Sigmoid colon (tissue), 7 donors: Measurements from ENCODE around the gene RNF166. TPM values are rescaled to one million over a fixed set of nuclear protein-coding genes. Genes with fewer than 3 reads are reported as not detected.

Source experiments
- DNase-seq: peaks from one replicate; pipeline ENCODE4 v3.0.0-alpha.2; 2019
- H3K27ac ChIP-seq, 4 donors: fragments of 200-600 bp; sonication (generic); one replicate each; pipeline ENCODE4 v1.5.1; 2016 to 2019; ENCODE audit warnings: mild to moderate bottlenecking in 1 of 4
- H3K27me3 ChIP-seq, 3 donors: fragments of 200-600 bp; sonication (generic); one replicate each; pipeline ENCODE4 v1.5.1; 2019; ENCODE audit warnings: mild to moderate bottlenecking in 1 of 3
- H3K36me3 ChIP-seq, 4 donors: fragments of 200-600 bp; sonication (generic); one replicate each; pipeline ENCODE4 v1.5.1; 2016 to 2019
- H3K4me1 ChIP-seq, 4 donors: fragments of 200-600 bp; sonication (generic); one replicate each; pipeline ENCODE4 v1.5.1; 2017 to 2019
- H3K4me3 ChIP-seq, 4 donors: fragments of 200-600 bp; sonication (generic); one replicate each; pipeline ENCODE4 v1.5.1; 2017 to 2019; ENCODE audit warnings: mild to moderate bottlenecking in 2 of 4, moderate library complexity in 1 of 4
- H3K9me3 ChIP-seq, 4 donors: fragments of 200-600 bp in 3 of 4; sonication (generic) in 3 of 4; one replicate each; pipeline versions ENCODE4 v1.5.1 to v1.6.1; 2013 to 2019
- EP300 ChIP-seq, 4 donors: sonication (generic); formaldehyde crosslinking; IDR thresholded peaks; one replicate each; pipeline ENCODE4 v1.6.1; 2017; ENCODE audit warnings: antibody characterized with exemption in 4 of 4
- POLR2A ChIP-seq, 2 donors: fragments of 450-650 bp; IDR thresholded peaks; one replicate each; pipeline ENCODE4 v1.6.1; 2016; ENCODE audit warnings: antibody characterized with exemption in 2 of 2, mild to moderate bottlenecking in 2 of 2, moderate library complexity in 2 of 2
- POLR2AphosphoS5 ChIP-seq, 4 donors: sonication (generic); formaldehyde crosslinking; IDR thresholded peaks; one replicate each; pipeline ENCODE4 v1.6.1; 2017; ENCODE audit warnings: antibody characterized with exemption in 4 of 4
- WGBS, 2 donors: extraction: QIAGEN DNeasy Blood & Tissue Kit; methylation state at CpG; one replicate each; pipeline ENCODE4 v1.1.7; 2013; 5-methylcytosine and 5-hydroxymethylcytosine counted together
- intact Hi-C: fragments of 100-400 bp; cut with DNase I; formaldehyde crosslinking; loops from one replicate; pipeline ENCODE4 v1.15.1; 2023
- polyA plus RNA-seq, 3 donors: library from polyadenylated mRNA; stranded (reverse); fragments of 200-250 nt; gene quantifications; one replicate each; pipeline ENCODE4 v1.2.3, GENCODE V29; 2013
- total RNA-seq, 4 donors: library from RNA; depleted of rRNA; stranded (reverse); fragments of >200 nt; gene quantifications; one replicate each; pipeline ENCODE4 v1.1.0, GENCODE V29; 2016
- TF ChIP-seq, protein P1 (sequence below), 4 experiments: fragments of 450-650 bp in 3 of 4; fragments of 200-600 bp in 1 of 4; IDR thresholded peaks; one replicate each; pipeline ENCODE4 v1.5.1; 2016 to 2019; ENCODE audit warnings: antibody characterized with exemption in 4 of 4, mild to moderate bottlenecking in 3 of 4, moderate library complexity in 2 of 4
- donor health status: healthy with polysubstance abuse.
- donor health status: Bipolar disorder and iron deficiency.
- donor health status: healthy.

RNF166 gene
- total and polyA plus RNA-seq, 7 donors, result 5.4 to 34.8 (median 16.9) TPM

DNA sequence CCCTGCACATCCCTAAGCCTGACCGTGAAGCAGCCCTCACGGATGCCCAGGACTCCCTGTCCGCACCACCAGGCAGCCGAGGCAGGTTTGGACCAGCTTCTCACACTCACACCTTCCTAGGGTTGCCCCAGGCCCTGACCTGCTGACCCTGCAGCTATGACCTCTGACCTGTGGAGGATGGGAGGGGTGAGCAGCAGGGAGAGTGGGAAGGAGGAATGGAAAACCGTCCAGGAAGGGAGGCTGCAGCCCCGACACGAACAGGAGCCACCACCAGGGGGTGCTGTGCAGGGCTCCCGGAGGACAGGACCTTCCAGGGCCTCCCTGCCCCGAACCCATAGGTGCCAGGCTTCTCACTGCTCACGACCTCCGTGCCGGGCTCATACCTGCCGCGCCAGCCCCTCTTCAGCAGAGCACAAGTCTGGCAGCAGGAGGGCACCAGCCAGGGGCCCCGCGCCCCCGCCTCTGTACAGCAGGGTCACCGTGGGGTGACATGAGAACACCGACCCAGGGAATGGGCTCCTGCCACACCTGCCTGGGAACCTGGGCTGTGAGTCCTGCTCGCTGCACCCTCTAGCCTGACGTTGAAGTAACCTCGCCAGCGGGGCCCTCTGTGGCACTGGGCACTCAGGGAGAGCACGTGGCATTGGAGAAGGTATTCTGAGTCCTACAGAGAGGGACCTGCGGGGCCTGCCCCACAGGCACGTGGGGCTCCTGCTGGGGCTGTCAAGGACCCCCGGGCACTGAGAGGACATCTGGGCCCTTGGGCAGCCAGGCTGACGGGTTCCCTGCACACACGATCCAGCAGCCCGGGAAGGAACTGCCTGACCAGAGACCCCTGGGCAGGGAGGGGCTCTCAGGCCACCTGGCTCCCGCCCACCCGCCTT lies 37.7 kb upstream of the RNF166 start:
- no peak for TF ChIP-seq POLR2A (IDR thresholded peaks at IDR 0.05)
- TF ChIP-seq, protein P1, sequence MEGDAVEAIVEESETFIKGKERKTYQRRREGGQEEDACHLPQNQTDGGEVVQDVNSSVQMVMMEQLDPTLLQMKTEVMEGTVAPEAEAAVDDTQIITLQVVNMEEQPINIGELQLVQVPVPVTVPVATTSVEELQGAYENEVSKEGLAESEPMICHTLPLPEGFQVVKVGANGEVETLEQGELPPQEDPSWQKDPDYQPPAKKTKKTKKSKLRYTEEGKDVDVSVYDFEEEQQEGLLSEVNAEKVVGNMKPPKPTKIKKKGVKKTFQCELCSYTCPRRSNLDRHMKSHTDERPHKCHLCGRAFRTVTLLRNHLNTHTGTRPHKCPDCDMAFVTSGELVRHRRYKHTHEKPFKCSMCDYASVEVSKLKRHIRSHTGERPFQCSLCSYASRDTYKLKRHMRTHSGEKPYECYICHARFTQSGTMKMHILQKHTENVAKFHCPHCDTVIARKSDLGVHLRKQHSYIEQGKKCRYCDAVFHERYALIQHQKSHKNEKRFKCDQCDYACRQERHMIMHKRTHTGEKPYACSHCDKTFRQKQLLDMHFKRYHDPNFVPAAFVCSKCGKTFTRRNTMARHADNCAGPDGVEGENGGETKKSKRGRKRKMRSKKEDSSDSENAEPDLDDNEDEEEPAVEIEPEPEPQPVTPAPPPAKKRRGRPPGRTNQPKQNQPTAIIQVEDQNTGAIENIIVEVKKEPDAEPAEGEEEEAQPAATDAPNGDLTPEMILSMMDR (IDR thresholded peaks at IDR 0.05), result peak; percentile 85 to 95 (median 92)
- no peak for TF ChIP-seq EP300 (IDR thresholded peaks at IDR 0.05)
- TF ChIP-seq POLR2AphosphoS5 (IDR thresholded peaks at IDR 0.05), result peak in 1 of 4 donors; percentile 20
- Histone ChIP-seq H3K4me1 (peaks cover 0 to 52% (median 43%) of the 10 kb centered on the region in 4 donors), H3K27ac (peak overlapping the region; percentile 38 to 87 (median 82)), H3K4me3 (no peak overlapping the region), H3K27me3 (no peaks in the 10 kb centered on the region), H3K9me3 (no peaks in the 10 kb centered on the region), H3K36me3 (peaks cover 8 to 38% (median 20%) of the 10 kb centered on the region in 4 donors)
- WGBS, 2 donors, result 45 to 61% methylated on average over 32 of the region's 32 CpGs
- peak; percentile 91 for DNase-seq
- intact Hi-C loops, result loop anchor here (1.0 to 10.0 kb wide), 2 partner anchors 41 to 471 kb away; partner anchors contain the start of genes PIEZO1 and ZNF778

DNA sequence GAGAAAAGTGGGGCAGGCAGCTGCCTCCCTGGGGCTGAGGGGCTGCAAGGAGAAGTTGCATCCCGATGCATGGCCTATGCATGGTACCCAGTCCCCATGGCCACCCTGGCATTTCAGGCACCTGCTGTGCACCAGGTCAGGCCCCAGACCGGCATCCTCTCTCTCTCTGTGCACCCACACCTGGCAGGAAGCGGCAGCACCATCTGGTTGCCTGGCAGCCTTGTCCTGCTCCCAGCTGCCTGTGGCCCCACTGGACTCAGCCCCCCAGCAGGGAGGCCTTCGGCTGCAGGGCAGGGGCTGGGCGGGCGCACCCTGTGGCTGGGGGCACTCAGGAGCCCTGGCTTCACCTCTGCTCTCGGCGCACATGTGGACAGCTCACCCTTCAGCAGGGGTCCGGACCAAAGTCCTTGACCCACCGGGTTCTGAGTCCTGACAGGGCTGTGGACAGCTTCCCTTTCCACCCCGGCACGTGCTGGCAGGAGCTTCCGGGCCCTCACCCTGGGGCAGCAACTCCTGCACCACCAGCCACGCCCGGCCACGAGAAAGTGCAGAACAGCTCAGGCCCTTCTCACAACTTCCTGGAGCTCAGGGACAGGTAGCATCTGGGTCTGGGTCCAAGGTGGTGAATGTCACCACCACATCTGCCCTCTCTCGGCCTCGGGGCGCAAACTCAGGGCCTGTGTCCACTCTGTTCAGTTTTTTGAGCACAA lies 36.8 kb upstream of the RNF166 start:
- no peak for DNase-seq
- no peaks in the 10 kb centered on the region for H3K27me3 ChIP-seq
- TF ChIP-seq POLR2AphosphoS5 (IDR thresholded peaks at IDR 0.05) (no peak), EP300 (IDR thresholded peaks at IDR 0.05) (no peak), POLR2A (IDR thresholded peaks at IDR 0.05) (no peak)
- TF ChIP-seq, protein P1 (IDR thresholded peaks at IDR 0.05), result no peak
- WGBS, 2 donors, result 65 to 73% methylated on average over 19 of the region's 19 CpGs
- peak overlapping the region in 1 of 4 donors; percentile 86 for H3K27ac ChIP-seq
- H3K4me1 ChIP-seq, result peaks cover 0 to 48% (median 41%) of the 10 kb centered on the region in 4 donors
- no peaks in the 10 kb centered on the region for H3K9me3 ChIP-seq
- peaks cover 8 to 39% (median 21%) of the 10 kb centered on the region in 4 donors for H3K36me3 ChIP-seq
- intact Hi-C loops, result loop anchor here (1.0 to 10.0 kb wide), 2 partner anchors 42 to 472 kb away; partner anchors contain the start of genes PIEZO1 and ZNF778
- no peak overlapping the region for H3K4me3 ChIP-seq

- Histone ChIP-seq H3K27me3 (no peaks in the 10 kb centered on the region), H3K9me3 (no peaks in the 10 kb centered on the region), H3K4me3 (no peak overlapping the region), H3K27ac (no peak overlapping the region), H3K36me3 (peaks cover 8 to 48% (median 27%) of the 10 kb centered on the region in 4 donors), H3K4me1 (peaks cover 0 to 39% (median 33%) of the 10 kb centered on the region in 4 donors)
- DNase-seq, result no peak
- intact Hi-C loops, result loop anchor here (10.0 kb wide), 1 partner anchor 473 kb away; the partner anchor contains the start of gene ZNF778
- TF ChIP-seq, protein P1 (IDR thresholded peaks at IDR 0.05), result no peak
- no peak for TF ChIP-seq EP300 (IDR thresholded peaks at IDR 0.05)
- no peak for TF ChIP-seq POLR2AphosphoS5 (IDR thresholded peaks at IDR 0.05)
- no peak for TF ChIP-seq POLR2A (IDR thresholded peaks at IDR 0.05)
- 92 to 94% methylated on average over 16 to 17 of the region's 17 CpGs for WGBS, 2 donors
Observed at GRCh38 chr16:88741368-88741767, 35.2 kb upstream of the RNF166 start.

DNA sequence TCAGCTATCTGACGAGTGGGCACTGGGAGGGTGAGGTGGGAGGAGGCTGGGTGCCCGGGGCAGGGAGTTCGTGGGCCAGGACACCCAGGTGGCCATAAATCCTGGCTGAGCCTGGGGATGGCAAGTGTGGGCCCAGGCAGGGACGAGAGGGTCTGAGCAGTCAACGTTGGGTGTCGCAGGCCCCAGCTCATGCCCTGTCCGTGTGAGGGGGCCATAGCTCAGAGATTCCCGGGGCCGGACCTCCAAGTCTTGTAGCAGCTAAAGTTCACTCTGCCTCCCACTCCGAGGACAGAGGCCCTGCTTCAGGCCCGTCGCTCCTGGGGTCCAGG lies 34.5 kb upstream of the RNF166 start:
- Histone ChIP-seq H3K4me1 (peaks cover 0 to 33% (median 27%) of the 10 kb centered on the region in 4 donors), H3K27ac (no peak overlapping the region), H3K4me3 (no peak overlapping the region), H3K9me3 (no peaks in the 10 kb centered on the region), H3K27me3 (no peaks in the 10 kb centered on the region), H3K36me3 (peaks cover 8 to 55% (median 33%) of the 10 kb centered on the region in 4 donors)
- DNase-seq, result no peak
- intact Hi-C loops, result loop anchor here (10.0 kb wide), 1 partner anchor 474 kb away; the partner anchor contains the start of gene ZNF778
- TF ChIP-seq, protein P1 (IDR thresholded peaks at IDR 0.05), result no peak
- TF ChIP-seq POLR2AphosphoS5 (IDR thresholded peaks at IDR 0.05) (no peak), EP300 (IDR thresholded peaks at IDR 0.05) (no peak), POLR2A (IDR thresholded peaks at IDR 0.05) (no peak)
- WGBS, 2 donors, result 92% methylated on average over 12 of the region's 12 CpGs
